ENCODE measurements around the gene OXSM. TPM values are rescaled to one million over a fixed set of nuclear protein-coding genes. Genes with fewer than 3 reads are reported as not detected.

The OXSM gene
- total RNA-seq, 2 donors from 2014 or later, result 7.0 to 7.6 TPM

Other genes starting within 250 kb of the OXSM start
- 100 to 1,000 TPM in 1 of 2 donors, 10 to 100 TPM in 1; 91.8 to 113 TPM for gene TOP2B, start 125.2 kb upstream of the OXSM start, total RNA-seq
- 10 to 100 TPM; 65.8 to 67.1 TPM for gene NGLY1, start 6.6 kb upstream of the OXSM start, total RNA-seq